ENCODE data around the gene TOX2.
A peak's percentile ranks its signal among the peaks of the same experiment; 100 is the strongest.

DNA sequence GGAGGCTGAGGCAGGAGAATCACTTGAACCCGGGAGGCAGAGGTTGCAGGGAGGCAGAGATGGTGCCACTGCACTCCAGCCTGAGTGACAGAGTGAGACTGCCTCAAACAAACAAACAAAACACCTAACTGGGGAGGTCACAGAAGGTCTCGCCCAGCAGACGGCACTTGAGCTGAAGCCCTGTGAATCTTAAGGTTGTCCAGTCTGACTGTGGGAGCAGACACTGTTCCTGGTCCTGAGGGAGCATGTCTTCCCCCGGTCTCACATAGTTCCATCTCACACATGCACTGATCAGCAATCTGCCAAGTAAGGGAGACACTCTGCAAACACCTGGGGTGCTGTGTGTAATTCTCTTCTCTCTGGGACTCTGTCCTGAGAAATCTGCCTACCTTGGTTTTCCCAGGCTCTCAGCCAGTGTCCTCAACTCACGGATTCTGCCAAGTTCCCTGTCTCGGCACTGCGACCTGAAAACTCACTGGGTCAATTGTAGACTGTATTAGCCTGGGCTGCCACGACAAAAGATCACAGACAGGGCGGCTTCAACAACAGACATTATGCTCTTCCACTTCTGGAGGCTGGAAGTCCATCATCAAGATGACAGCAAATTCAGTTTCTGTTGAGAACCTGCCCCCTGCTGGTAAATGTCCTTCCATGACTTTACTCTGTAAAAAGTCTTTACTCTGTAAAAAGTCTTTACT is 178.0 kb downstream of the TOX2 start:
- TF ChIP-seq EZH2 (IDR thresholded peaks at IDR 0.05; ENCODE audit: insufficient read depth, low read length) (no peak), CTCF (IDR thresholded peaks at IDR 0.05; ENCODE audit: insufficient read depth, low read depth, low read length) (peak; percentile 58)
